ENCODE results near the gene GPC5.

The GPC5 gene

GRCh38 chr13:91660076-91660415 lies 261.6 kb downstream of the GPC5 start:
- no peak overlapping the region for H2AK5ac ChIP-seq (ENCODE audit: low read length)
- H3K36me3 ChIP-seq (ENCODE audit: control insufficient read depth in 1 of 2, insufficient read depth in 2 of 2, low read length in 2 of 2): no peaks in the 10 kb centered on the region
- no peaks in the 10 kb centered on the region for H3K27me3 ChIP-seq (ENCODE audit: insufficient read depth, low read length)
- no peaks in the 10 kb centered on the region for H3K79me1 ChIP-seq (ENCODE audit: low read length)
- DNase-seq: no peak
- H3K14ac ChIP-seq (ENCODE audit: low read length): no peak overlapping the region
- no peak overlapping the region for H4K12ac ChIP-seq (ENCODE audit: low read depth, low read length)
- H2AFZ ChIP-seq (ENCODE audit: insufficient read depth, low read length, poor library complexity): no peak overlapping the region
- H3K4ac ChIP-seq (ENCODE audit: low read depth, low read length): no peak overlapping the region
- no peaks in the 10 kb centered on the region for H3K79me2 ChIP-seq (ENCODE audit: control insufficient read depth, insufficient read depth, low read length, poor library complexity)
- no peak overlapping the region for H4K91ac ChIP-seq (ENCODE audit: low read depth, low read length)
- H3K4me1 ChIP-seq (ENCODE audit: control insufficient read depth in 1 of 2, insufficient read depth in 2 of 2, low read length in 2 of 2): peaks cover 0 to 1% of the 10 kb centered on the region in 2 experiments
- no peak overlapping the region for H3K4me3 ChIP-seq (ENCODE audit: low read depth, low read length)
- no peak overlapping the region for H3K27ac ChIP-seq (ENCODE audit: low read depth, low read length)
- H2BK120ac ChIP-seq (ENCODE audit: insufficient read depth, low read length, poor library complexity): no peak overlapping the region
- H3K4me2 ChIP-seq (ENCODE audit: low read length): no peak overlapping the region
- H3K9ac ChIP-seq (ENCODE audit: low read length): no peak overlapping the region
- no peak overlapping the region for H4K8ac ChIP-seq (ENCODE audit: low read depth, low read length)
- no peak overlapping the region for H3K18ac ChIP-seq (ENCODE audit: low read length)
- H2BK12ac ChIP-seq (ENCODE audit: low read length): no peak overlapping the region
- no peak overlapping the region for H3K23ac ChIP-seq (ENCODE audit: low read length)
- no peak overlapping the region for H2BK5ac ChIP-seq (ENCODE audit: low read depth, low read length, poor library complexity)
- no peaks in the 10 kb centered on the region for H3K9me3 ChIP-seq (ENCODE audit: insufficient read depth, low read depth, low read length)

GRCh38 chr13:91661692-91662490 lies 263.5 kb downstream of the GPC5 start:
- H2BK12ac ChIP-seq (ENCODE audit: low read length): no peak overlapping the region
- H4K91ac ChIP-seq (ENCODE audit: low read depth, low read length): no peak overlapping the region
- H3K27ac ChIP-seq (ENCODE audit: low read depth, low read length): no peak overlapping the region
- peaks cover 0 to 1% of the 10 kb centered on the region in 2 experiments for H3K4me1 ChIP-seq (ENCODE audit: control insufficient read depth in 1 of 2, insufficient read depth in 2 of 2, low read length in 2 of 2)
- no peaks in the 10 kb centered on the region for H3K27me3 ChIP-seq (ENCODE audit: insufficient read depth, low read length)
- H3K36me3 ChIP-seq (ENCODE audit: control insufficient read depth in 1 of 2, insufficient read depth in 2 of 2, low read length in 2 of 2): no peaks in the 10 kb centered on the region
- no peaks in the 10 kb centered on the region for H3K79me2 ChIP-seq (ENCODE audit: control insufficient read depth, insufficient read depth, low read length, poor library complexity)
- no peak overlapping the region for H3K9ac ChIP-seq (ENCODE audit: low read length)
- H2BK120ac ChIP-seq (ENCODE audit: insufficient read depth, low read length, poor library complexity): no peak overlapping the region
- no peak for DNase-seq
- H2BK5ac ChIP-seq (ENCODE audit: low read depth, low read length, poor library complexity): no peak overlapping the region
- no peak overlapping the region for H3K18ac ChIP-seq (ENCODE audit: low read length)
- no peak overlapping the region for H2AFZ ChIP-seq (ENCODE audit: insufficient read depth, low read length, poor library complexity)
- no peak overlapping the region for H3K14ac ChIP-seq (ENCODE audit: low read length)
- no peaks in the 10 kb centered on the region for H3K9me3 ChIP-seq (ENCODE audit: insufficient read depth, low read depth, low read length)
- no peak overlapping the region for H3K4ac ChIP-seq (ENCODE audit: low read depth, low read length)
- H4K8ac ChIP-seq (ENCODE audit: low read depth, low read length): no peak overlapping the region
- H4K12ac ChIP-seq (ENCODE audit: low read depth, low read length): no peak overlapping the region
- H2AK5ac ChIP-seq (ENCODE audit: low read length): no peak overlapping the region
- no peak overlapping the region for H3K4me3 ChIP-seq (ENCODE audit: low read depth, low read length)
- WGBS (ENCODE audit: extremely low coverage, insufficient coverage, insufficient read length): no CpG with 5 or more reads among the region's 4 CpGs
- no peak overlapping the region for H3K23ac ChIP-seq (ENCODE audit: low read length)
- H3K79me1 ChIP-seq (ENCODE audit: low read length): no peaks in the 10 kb centered on the region
- no peak overlapping the region for H3K4me2 ChIP-seq (ENCODE audit: low read length)

- H4K12ac ChIP-seq (ENCODE audit: low read depth, low read length): no peak overlapping the region
- H3K14ac ChIP-seq (ENCODE audit: low read length): no peak overlapping the region
- no peak overlapping the region for H2BK12ac ChIP-seq (ENCODE audit: low read length)
- no peak overlapping the region for H3K18ac ChIP-seq (ENCODE audit: low read length)
- no peak overlapping the region for H3K27ac ChIP-seq (ENCODE audit: low read depth, low read length)
- H3K36me3 ChIP-seq (ENCODE audit: control insufficient read depth in 1 of 2, insufficient read depth in 2 of 2, low read length in 2 of 2): no peaks in the 10 kb centered on the region
- H3K9me3 ChIP-seq (ENCODE audit: insufficient read depth, low read depth, low read length): no peaks in the 10 kb centered on the region
- H4K91ac ChIP-seq (ENCODE audit: low read depth, low read length): no peak overlapping the region
- no peak for DNase-seq
- H2AK5ac ChIP-seq (ENCODE audit: low read length): no peak overlapping the region
- no peak overlapping the region for H3K9ac ChIP-seq (ENCODE audit: low read length)
- H4K8ac ChIP-seq (ENCODE audit: low read depth, low read length): no peak overlapping the region
- H3K79me1 ChIP-seq (ENCODE audit: low read length): no peaks in the 10 kb centered on the region
- no peaks in the 10 kb centered on the region for H3K79me2 ChIP-seq (ENCODE audit: control insufficient read depth, insufficient read depth, low read length, poor library complexity)
- H3K27me3 ChIP-seq (ENCODE audit: insufficient read depth, low read length): no peaks in the 10 kb centered on the region
- peaks cover 0 to 1% of the 10 kb centered on the region in 2 experiments for H3K4me1 ChIP-seq (ENCODE audit: control insufficient read depth in 1 of 2, insufficient read depth in 2 of 2, low read length in 2 of 2)
- no CpG with 5 or more reads among the region's 3 CpGs for WGBS (ENCODE audit: extremely low coverage, insufficient coverage, insufficient read length)
- H2BK5ac ChIP-seq (ENCODE audit: low read depth, low read length, poor library complexity): no peak overlapping the region
- no peak overlapping the region for H2AFZ ChIP-seq (ENCODE audit: insufficient read depth, low read length, poor library complexity)
- no peak overlapping the region for H3K4me3 ChIP-seq (ENCODE audit: low read depth, low read length)
- H3K23ac ChIP-seq (ENCODE audit: low read length): no peak overlapping the region
- no peak overlapping the region for H3K4ac ChIP-seq (ENCODE audit: low read depth, low read length)
- no peak overlapping the region for H2BK120ac ChIP-seq (ENCODE audit: insufficient read depth, low read length, poor library complexity)
- no peak overlapping the region for H3K4me2 ChIP-seq (ENCODE audit: low read length)
Observed at GRCh38 chr13:91664039-91664438, 265.6 kb downstream of the GPC5 start.

GRCh38 chr13:91667486-91667885 lies 269.1 kb downstream of the GPC5 start:
- Histone ChIP-seq H3K4ac (ENCODE audit: low read depth, low read length) (no peak overlapping the region), H3K27me3 (ENCODE audit: insufficient read depth, low read length) (no peaks in the 10 kb centered on the region), H3K14ac (ENCODE audit: low read length) (no peak overlapping the region), H3K36me3 (ENCODE audit: control insufficient read depth in 1 of 2, insufficient read depth in 2 of 2, low read length in 2 of 2) (no peaks in the 10 kb centered on the region), H3K4me2 (ENCODE audit: low read length) (no peak overlapping the region), H3K18ac (ENCODE audit: low read length) (no peak overlapping the region), H3K27ac (ENCODE audit: low read depth, low read length) (no peak overlapping the region), H2BK5ac (ENCODE audit: low read depth, low read length, poor library complexity) (no peak overlapping the region), H2AFZ (ENCODE audit: insufficient read depth, low read length, poor library complexity) (no peak overlapping the region), H3K9ac (ENCODE audit: low read length) (no peak overlapping the region), H3K79me1 (ENCODE audit: low read length) (no peaks in the 10 kb centered on the region), H4K8ac (ENCODE audit: low read depth, low read length) (no peak overlapping the region), H3K9me3 (ENCODE audit: insufficient read depth, low read depth, low read length) (no peaks in the 10 kb centered on the region), H3K4me1 (ENCODE audit: control insufficient read depth in 1 of 2, insufficient read depth in 2 of 2, low read length in 2 of 2) (peaks cover 0 to 1% of the 10 kb centered on the region in 2 experiments), H3K4me3 (ENCODE audit: low read depth, low read length) (no peak overlapping the region), H4K91ac (ENCODE audit: low read depth, low read length) (no peak overlapping the region), H3K23ac (ENCODE audit: low read length) (no peak overlapping the region), H4K12ac (ENCODE audit: low read depth, low read length) (no peak overlapping the region), H2AK5ac (ENCODE audit: low read length) (no peak overlapping the region), H3K79me2 (ENCODE audit: control insufficient read depth, insufficient read depth, low read length, poor library complexity) (no peaks in the 10 kb centered on the region), H2BK12ac (ENCODE audit: low read length) (no peak overlapping the region), H2BK120ac (ENCODE audit: insufficient read depth, low read length, poor library complexity) (no peak overlapping the region)
- no peak for DNase-seq
- WGBS (ENCODE audit: extremely low coverage, insufficient coverage, insufficient read length): no CpG with 5 or more reads among the region's 2 CpGs
